Measurements from ENCODE around the gene CSMD2. TPM values are rescaled to one million over a fixed set of nuclear protein-coding genes. Genes with fewer than 3 reads are reported as not detected.

CSMD2 gene
- total RNA-seq, 4 donors from 2014 or later = 0.09 to 0.20 TPM; not detected in 2

DNA sequence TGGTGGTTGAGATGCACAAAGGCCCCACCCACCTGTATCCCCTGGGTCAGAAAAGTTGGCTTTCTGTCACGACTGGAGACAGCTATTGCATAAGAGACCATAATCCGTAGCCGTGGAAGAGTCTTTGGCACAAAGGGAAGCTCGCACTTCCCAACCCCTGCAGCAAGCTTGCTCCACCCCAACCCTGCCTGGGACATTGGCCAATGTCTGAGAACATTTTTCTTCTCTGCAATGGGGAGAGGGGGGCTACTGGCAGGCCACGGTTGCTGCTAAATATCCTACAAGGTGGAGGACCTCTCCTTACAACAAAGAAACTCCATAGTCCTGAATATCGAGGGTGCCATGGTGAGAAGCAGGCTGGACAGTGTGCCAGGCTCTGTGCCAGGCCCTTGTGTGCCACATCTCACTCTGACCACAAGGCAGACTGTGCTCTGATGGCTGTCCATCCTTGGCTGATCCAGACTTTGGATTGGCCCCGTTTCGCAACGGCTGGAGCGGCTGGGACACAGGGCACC lies 104.1 kb downstream of the CSMD2 start:
- TF ChIP-seq CTCF (IDR thresholded peaks at IDR 0.05 in 4 of 5, conservative IDR thresholded peaks at IDR 0.05 in 1 of 5) (no peak), POLR2A (IDR thresholded peaks at IDR 0.05) (no peak)
- in situ Hi-C loops (cut with MboI; ENCODE audit: low sequenced_read_pairs in 4 of 4) = no loop called here
- Histone ChIP-seq H3K27ac (no peak overlapping the region), H3K36me3 (no peaks in the 10 kb centered on the region), H3K9me3 (no peaks in the 10 kb centered on the region), H3K27me3 (no peaks in the 10 kb centered on the region), H3K4me1 (no peaks in the 10 kb centered on the region), H3K4me3 (no peak overlapping the region)
- ATAC-seq = no peak
- intact Hi-C loops (cut with DNase I; ENCODE audit: low total_unique reads) = no loop called here
- peak in 1 of 2 donors; percentile 25 for DNase-seq

GRCh38 chr1:34060187-34060730 lies 104.8 kb downstream of the CSMD2 start:
- DNase-seq = no peak
- Histone ChIP-seq H3K27ac (no peak overlapping the region), H3K36me3 (no peaks in the 10 kb centered on the region), H3K4me3 (no peak overlapping the region), H3K4me1 (no peaks in the 10 kb centered on the region), H3K9me3 (no peaks in the 10 kb centered on the region), H3K27me3 (no peaks in the 10 kb centered on the region)
- TF ChIP-seq CTCF (IDR thresholded peaks at IDR 0.05 in 4 of 5, conservative IDR thresholded peaks at IDR 0.05 in 1 of 5) (no peak), POLR2A (IDR thresholded peaks at IDR 0.05) (no peak)
- intact Hi-C loops (cut with DNase I; ENCODE audit: low total_unique reads) = no loop called here
- no peak for ATAC-seq
- in situ Hi-C loops (cut with MboI; ENCODE audit: low sequenced_read_pairs in 4 of 4) = no loop called here

- TF ChIP-seq CTCF (IDR thresholded peaks at IDR 0.05 in 4 of 5, conservative IDR thresholded peaks at IDR 0.05 in 1 of 5) = no peak
- H3K27ac ChIP-seq = no peak overlapping the region
- no peaks in the 10 kb centered on the region for H3K4me1 ChIP-seq
- in situ Hi-C loops (cut with MboI; ENCODE audit: low sequenced_read_pairs in 4 of 4) (no loop called here), intact Hi-C loops (cut with DNase I; ENCODE audit: low total_unique reads) (no loop called here)
- no peaks in the 10 kb centered on the region for H3K9me3 ChIP-seq
- no peak overlapping the region for H3K4me3 ChIP-seq
- no peaks in the 10 kb centered on the region for H3K36me3 ChIP-seq
- DNase-seq = no peak
- H3K27me3 ChIP-seq = no peaks in the 10 kb centered on the region
- no peak for ATAC-seq
These were observed 107.5 kb downstream of the CSMD2 start for GRCh38 chr1:34057347-34058130.

DNA sequence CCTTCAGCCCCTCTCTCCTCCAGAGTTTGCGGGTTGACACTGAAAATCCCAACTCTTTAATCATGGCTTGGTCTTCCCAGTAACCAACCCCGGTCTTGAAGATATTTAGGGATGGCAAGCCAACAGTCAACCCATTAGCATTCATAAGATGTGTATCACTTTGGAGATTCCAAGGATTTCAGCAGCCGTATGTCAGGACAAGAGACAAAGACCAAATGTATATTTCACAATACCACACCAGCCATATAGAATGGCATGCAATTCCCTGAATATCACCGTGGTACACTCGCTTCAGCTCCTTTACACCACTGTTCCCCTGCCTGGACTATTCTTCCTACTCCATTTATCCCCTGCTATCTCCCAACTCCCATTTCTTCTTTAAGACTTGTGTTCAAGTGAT lies 109.2 kb downstream of the CSMD2 start:
- Histone ChIP-seq H3K27ac (no peak overlapping the region), H3K36me3 (no peaks in the 10 kb centered on the region), H3K27me3 (no peaks in the 10 kb centered on the region), H3K4me3 (no peak overlapping the region), H3K9me3 (no peaks in the 10 kb centered on the region), H3K4me1 (no peaks in the 10 kb centered on the region)
- DNase-seq (no peak), ATAC-seq (no peak)
- TF ChIP-seq CTCF (IDR thresholded peaks at IDR 0.05 in 4 of 5, conservative IDR thresholded peaks at IDR 0.05 in 1 of 5) (no peak), POLR2A (IDR thresholded peaks at IDR 0.05) (no peak)
- intact Hi-C loops (cut with DNase I; ENCODE audit: low total_unique reads) (no loop called here), in situ Hi-C loops (cut with MboI; ENCODE audit: low sequenced_read_pairs in 4 of 4) (no loop called here)

All from gastrocnemius medialis (tissue), 4 donors.